Measurements from ENCODE around the gene FGF2.
"Not testable (repeated sequence)": the region's sequence is repeated elsewhere in the genome, so short reads cannot be mapped to it uniquely, and the experiment has no call there.

Gene FGF2

DNA sequence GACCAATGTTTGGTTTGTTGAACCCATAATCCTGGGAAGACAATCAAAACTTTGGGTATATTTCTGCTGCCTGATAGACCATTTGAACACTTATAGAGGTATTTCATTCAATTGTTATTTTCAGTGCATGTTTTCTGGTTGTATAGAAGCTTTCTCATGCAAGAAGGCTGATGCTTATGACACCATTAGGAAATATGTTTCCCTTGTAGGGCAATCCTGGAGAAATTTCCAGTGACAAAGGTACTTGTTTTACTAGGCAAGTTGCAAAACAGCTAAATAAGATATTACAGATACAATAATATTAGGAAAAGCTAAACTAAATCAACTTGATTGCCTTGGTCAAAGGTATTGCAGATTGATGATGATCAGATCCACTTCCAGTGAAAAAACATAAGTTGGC, 32.8 kb upstream of the FGF2 start:
- Histone ChIP-seq H3K27me3 (ENCODE audit: control insufficient read depth, insufficient read depth, low read length) (no peaks in the 10 kb centered on the region), H3K9ac (ENCODE audit: low read length) (no peak overlapping the region), H3K4me1 (ENCODE audit: control insufficient read depth, insufficient read depth, low read length) (peaks cover 4% of the 10 kb centered on the region)

GRCh38 chr4:122796801-122797404, 29.7 kb upstream of the FGF2 start:
- no peaks in the 10 kb centered on the region for H3K27me3 ChIP-seq (ENCODE audit: control insufficient read depth, insufficient read depth, low read length)
- H3K9me3 ChIP-seq (ENCODE audit: control insufficient read depth, low read length): no peaks in the 10 kb centered on the region
- no peak overlapping the region for H3K4me3 ChIP-seq (ENCODE audit: low read length)
- no peaks in the 10 kb centered on the region for H3K36me3 ChIP-seq (ENCODE audit: control insufficient read depth, insufficient read depth, low read length)
- H3K9ac ChIP-seq (ENCODE audit: low read length): no peak overlapping the region
- peaks cover 4% of the 10 kb centered on the region for H3K4me1 ChIP-seq (ENCODE audit: control insufficient read depth, insufficient read depth, low read length)

More for the DNA sequence above, 32.8 kb upstream of the FGF2 start:
- Histone ChIP-seq H3K4me3 (ENCODE audit: low read length) (no peak overlapping the region), H3K36me3 (ENCODE audit: control insufficient read depth, insufficient read depth, low read length) (no peaks in the 10 kb centered on the region), H3K9me3 (ENCODE audit: control insufficient read depth, low read length) (no peaks in the 10 kb centered on the region)

DNA sequence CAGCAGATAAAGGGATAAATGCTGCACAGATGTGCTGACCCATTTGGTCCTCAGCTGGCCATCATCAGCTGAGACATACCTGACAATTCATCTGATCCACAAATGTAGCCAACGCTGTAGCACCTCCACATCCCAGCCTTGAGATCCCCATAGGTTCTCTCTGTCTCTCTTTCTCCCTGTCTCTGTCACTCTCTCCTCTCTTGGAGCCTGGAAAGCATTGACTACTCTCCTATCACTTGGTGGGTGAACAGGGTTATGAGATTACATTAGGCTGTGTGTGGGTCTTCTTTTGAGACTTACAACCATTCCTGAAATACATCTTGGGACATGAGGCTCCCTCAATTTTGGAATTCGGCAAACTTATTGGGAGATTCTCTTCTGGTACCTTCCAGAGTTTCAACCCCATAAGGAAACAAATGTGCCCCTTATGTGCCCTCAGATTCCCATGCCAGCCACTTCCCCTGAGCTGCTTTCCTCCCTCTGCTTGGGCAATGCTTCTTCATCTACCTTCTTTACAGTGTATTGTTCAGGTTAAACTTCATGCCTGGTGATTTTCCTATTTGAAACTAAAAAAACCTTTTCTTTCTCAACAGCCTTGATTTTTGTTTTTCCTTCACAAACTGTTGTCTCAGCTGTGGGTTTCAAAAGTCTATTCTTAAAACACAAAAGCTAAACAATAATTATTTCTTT, 29.1 kb upstream of the FGF2 start:
- H3K36me3 ChIP-seq (ENCODE audit: control insufficient read depth, insufficient read depth, low read length): no peaks in the 10 kb centered on the region
- H3K27me3 ChIP-seq (ENCODE audit: control insufficient read depth, insufficient read depth, low read length): no peaks in the 10 kb centered on the region
- H3K4me1 ChIP-seq (ENCODE audit: control insufficient read depth, insufficient read depth, low read length): peaks cover 4% of the 10 kb centered on the region
- no peaks in the 10 kb centered on the region for H3K9me3 ChIP-seq (ENCODE audit: control insufficient read depth, low read length)
- no peak overlapping the region for H3K9ac ChIP-seq (ENCODE audit: low read length)
- H3K4me3 ChIP-seq (ENCODE audit: low read length): no peak overlapping the region

DNA sequence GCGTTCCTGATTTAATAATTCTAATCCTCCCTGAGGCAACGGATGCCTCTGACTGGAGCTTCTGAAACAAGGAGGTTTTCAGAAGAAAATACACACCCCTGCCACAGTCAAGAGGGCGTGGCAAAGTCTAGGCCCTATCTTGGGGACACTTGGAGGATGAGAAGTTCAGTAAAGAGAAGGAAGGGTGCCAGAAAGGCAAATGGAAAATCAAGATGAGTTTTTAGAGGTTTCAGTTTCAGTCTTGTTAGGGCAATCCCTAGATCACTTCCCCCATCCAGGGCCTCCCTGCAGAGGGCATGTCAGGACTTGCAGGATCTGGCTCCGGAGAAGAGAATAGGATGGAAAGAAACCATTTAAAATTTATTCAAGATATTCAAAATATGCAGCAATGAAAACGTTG, 28.5 kb upstream of the FGF2 start:
- no peak overlapping the region for H3K4me3 ChIP-seq (ENCODE audit: low read length)
- peaks cover 4% of the 10 kb centered on the region for H3K4me1 ChIP-seq (ENCODE audit: control insufficient read depth, insufficient read depth, low read length)
- no peak overlapping the region for H3K9ac ChIP-seq (ENCODE audit: low read length)
- no peaks in the 10 kb centered on the region for H3K27me3 ChIP-seq (ENCODE audit: control insufficient read depth, insufficient read depth, low read length)
- H3K36me3 ChIP-seq (ENCODE audit: control insufficient read depth, insufficient read depth, low read length): no peaks in the 10 kb centered on the region
- H3K9me3 ChIP-seq (ENCODE audit: control insufficient read depth, low read length): no peaks in the 10 kb centered on the region

- H3K27me3 ChIP-seq (ENCODE audit: control insufficient read depth, insufficient read depth, low read length): no peaks in the 10 kb centered on the region
- no peaks in the 10 kb centered on the region for H3K36me3 ChIP-seq (ENCODE audit: control insufficient read depth, insufficient read depth, low read length)
- H3K4me3 ChIP-seq (ENCODE audit: low read length): no peak overlapping the region
Observed at GRCh38 chr4:122798917-122799316, 27.7 kb upstream of the FGF2 start.

GRCh38 chr4:122803788-122804208, 22.8 kb upstream of the FGF2 start:
- no peaks in the 10 kb centered on the region for H3K9me3 ChIP-seq (ENCODE audit: control insufficient read depth, low read length)
- H3K36me3 ChIP-seq (ENCODE audit: control insufficient read depth, insufficient read depth, low read length): no peaks in the 10 kb centered on the region
- H3K4me3 ChIP-seq (ENCODE audit: low read length): no peak overlapping the region
- H3K4me1 ChIP-seq (ENCODE audit: control insufficient read depth, insufficient read depth, low read length): no peaks in the 10 kb centered on the region
- H3K27me3 ChIP-seq (ENCODE audit: control insufficient read depth, insufficient read depth, low read length): no peaks in the 10 kb centered on the region
- H3K9ac ChIP-seq (ENCODE audit: low read length): no peak overlapping the region

More at GRCh38 chr4:122798917-122799316, 27.7 kb upstream of the FGF2 start:
- H3K9me3 ChIP-seq (ENCODE audit: control insufficient read depth, low read length): no peaks in the 10 kb centered on the region
- peaks cover 4% of the 10 kb centered on the region for H3K4me1 ChIP-seq (ENCODE audit: control insufficient read depth, insufficient read depth, low read length)
- no peak overlapping the region for H3K9ac ChIP-seq (ENCODE audit: low read length)

DNA sequence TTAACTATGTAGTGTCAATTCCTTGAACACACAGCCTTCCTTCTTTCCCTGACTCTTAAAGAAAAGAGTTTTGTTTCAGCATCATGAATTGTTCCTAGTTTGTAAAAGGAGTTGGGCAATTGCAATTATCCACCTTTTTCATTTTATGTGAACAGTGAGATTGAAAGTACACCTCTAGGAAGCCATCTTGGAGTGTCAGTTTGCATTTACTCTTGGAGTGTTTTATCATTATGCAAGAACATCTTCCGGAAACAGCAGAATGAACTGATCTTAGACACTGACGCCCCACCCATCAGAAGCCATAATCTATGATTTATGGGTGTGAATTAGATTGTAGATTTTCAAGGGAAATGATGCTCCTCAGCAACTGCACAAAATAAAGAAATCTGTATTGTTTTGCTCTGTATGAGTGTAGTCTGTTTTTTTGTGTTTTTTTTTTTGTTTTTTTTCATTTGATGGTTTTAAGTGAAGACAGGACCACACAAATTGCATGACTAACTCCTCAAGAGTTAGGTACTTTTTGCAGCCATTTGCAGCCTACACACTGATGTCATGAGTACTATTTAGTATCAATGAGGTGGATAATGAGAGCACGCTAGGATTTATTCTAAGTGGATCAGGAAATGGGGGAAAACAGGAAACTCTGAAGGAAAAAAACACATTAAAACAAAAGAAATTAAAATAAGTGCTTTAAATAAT, 19.5 kb upstream of the FGF2 start:
- no peak overlapping the region for H3K9ac ChIP-seq (ENCODE audit: low read length)
- no peaks in the 10 kb centered on the region for H3K27me3 ChIP-seq (ENCODE audit: control insufficient read depth, insufficient read depth, low read length)
- H3K4me3 ChIP-seq (ENCODE audit: low read length): no peak overlapping the region
- H3K36me3 ChIP-seq (ENCODE audit: control insufficient read depth, insufficient read depth, low read length): no peaks in the 10 kb centered on the region
- H3K9me3 ChIP-seq (ENCODE audit: control insufficient read depth, low read length): no peaks in the 10 kb centered on the region
- H3K4me1 ChIP-seq (ENCODE audit: control insufficient read depth, insufficient read depth, low read length): no peaks in the 10 kb centered on the region

- Histone ChIP-seq H3K36me3 (ENCODE audit: control insufficient read depth, insufficient read depth, low read length) (no peaks in the 10 kb centered on the region), H3K9me3 (ENCODE audit: control insufficient read depth, low read length) (no peaks in the 10 kb centered on the region), H3K9ac (ENCODE audit: low read length) (no peak overlapping the region), H3K4me3 (ENCODE audit: low read length) (no peak overlapping the region), H3K4me1 (ENCODE audit: control insufficient read depth, insufficient read depth, low read length) (no peaks in the 10 kb centered on the region), H3K27me3 (ENCODE audit: control insufficient read depth, insufficient read depth, low read length) (no peaks in the 10 kb centered on the region)
Observed at GRCh38 chr4:122810669-122811068, 16.0 kb upstream of the FGF2 start.

DNA sequence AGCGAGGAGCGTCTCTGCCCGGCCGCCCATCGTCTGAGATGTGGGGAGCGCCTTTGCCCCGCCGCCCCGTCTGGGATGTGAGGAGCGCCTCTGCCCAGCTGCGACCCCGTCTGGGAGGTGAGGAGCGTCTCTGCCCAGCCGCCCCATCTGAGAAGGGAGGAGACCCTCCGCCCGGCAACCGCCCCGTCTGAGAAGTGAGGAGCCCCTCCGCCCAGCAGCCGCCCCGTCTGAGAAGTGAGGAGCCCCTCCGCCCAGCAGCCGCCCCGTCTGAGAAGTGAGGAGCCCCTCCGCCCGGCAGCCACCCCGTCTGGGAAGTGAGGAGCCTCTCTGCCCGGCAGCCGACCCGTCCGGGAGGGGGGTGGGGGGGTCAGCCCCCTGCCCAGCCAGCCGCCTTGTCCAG, 14.8 kb upstream of the FGF2 start:
- H3K36me3 ChIP-seq (ENCODE audit: control insufficient read depth, insufficient read depth, low read length); H3K9me3 ChIP-seq (ENCODE audit: control insufficient read depth, low read length): not testable (repeated sequence)

GRCh38 chr4:122812823-122813222, 13.8 kb upstream of the FGF2 start:
- not testable (repeated sequence) for H3K36me3 ChIP-seq (ENCODE audit: control insufficient read depth, insufficient read depth, low read length); H3K4me1 ChIP-seq (ENCODE audit: control insufficient read depth, insufficient read depth, low read length); H3K9me3 ChIP-seq (ENCODE audit: control insufficient read depth, low read length); H3K9ac ChIP-seq (ENCODE audit: low read length); H3K4me3 ChIP-seq (ENCODE audit: low read length); H3K27me3 ChIP-seq (ENCODE audit: control insufficient read depth, insufficient read depth, low read length)

More for the DNA sequence above, 14.8 kb upstream of the FGF2 start:
- H3K4me3 ChIP-seq (ENCODE audit: low read length); H3K4me1 ChIP-seq (ENCODE audit: control insufficient read depth, insufficient read depth, low read length); H3K9ac ChIP-seq (ENCODE audit: low read length); H3K27me3 ChIP-seq (ENCODE audit: control insufficient read depth, insufficient read depth, low read length): not testable (repeated sequence)

DNA sequence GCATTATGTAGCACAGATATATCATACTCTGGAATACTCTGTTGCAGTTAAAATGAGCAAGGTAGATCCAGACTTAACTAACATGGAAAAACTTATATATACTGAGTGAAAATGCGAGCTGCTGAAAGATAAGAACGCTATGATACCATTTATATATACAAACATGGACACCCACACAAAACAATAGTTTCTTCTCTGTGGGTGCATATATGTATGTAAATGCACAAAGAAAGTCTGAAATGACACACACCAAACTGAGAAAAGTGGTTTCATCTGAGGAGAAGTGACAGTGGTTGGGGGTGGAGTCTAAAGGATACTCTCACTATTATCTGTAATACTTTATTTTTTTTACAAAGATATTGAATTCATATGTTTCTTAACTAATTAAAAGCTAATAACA, 12.2 kb upstream of the FGF2 start:
- H3K9me3 ChIP-seq (ENCODE audit: control insufficient read depth, low read length): no peaks in the 10 kb centered on the region
- no peak overlapping the region for H3K4me3 ChIP-seq (ENCODE audit: low read length)
- no peak overlapping the region for H3K9ac ChIP-seq (ENCODE audit: low read length)
- no peaks in the 10 kb centered on the region for H3K27me3 ChIP-seq (ENCODE audit: control insufficient read depth, insufficient read depth, low read length)
- H3K4me1 ChIP-seq (ENCODE audit: control insufficient read depth, insufficient read depth, low read length): no peaks in the 10 kb centered on the region
- no peaks in the 10 kb centered on the region for H3K36me3 ChIP-seq (ENCODE audit: control insufficient read depth, insufficient read depth, low read length)

GRCh38 chr4:122815248-122815647, 11.4 kb upstream of the FGF2 start:
- no peak overlapping the region for H3K9ac ChIP-seq (ENCODE audit: low read length)
- H3K4me1 ChIP-seq (ENCODE audit: control insufficient read depth, insufficient read depth, low read length): no peaks in the 10 kb centered on the region
- H3K4me3 ChIP-seq (ENCODE audit: low read length): no peak overlapping the region
- no peaks in the 10 kb centered on the region for H3K36me3 ChIP-seq (ENCODE audit: control insufficient read depth, insufficient read depth, low read length)
- H3K27me3 ChIP-seq (ENCODE audit: control insufficient read depth, insufficient read depth, low read length): no peaks in the 10 kb centered on the region
- H3K9me3 ChIP-seq (ENCODE audit: control insufficient read depth, low read length): no peaks in the 10 kb centered on the region

All from mucosa of stomach (tissue), 1 donor.